ENCODE measurements around the gene GCNT1. TPM values are rescaled to one million over a fixed set of nuclear protein-coding genes. Genes with fewer than 3 reads are reported as not detected.

Gene GCNT1
- total and polyA plus RNA-seq, 2 donors (not counting 1 experiment from before 2014, with no cell fraction given): 9.1 to 31.0 TPM

DNA sequence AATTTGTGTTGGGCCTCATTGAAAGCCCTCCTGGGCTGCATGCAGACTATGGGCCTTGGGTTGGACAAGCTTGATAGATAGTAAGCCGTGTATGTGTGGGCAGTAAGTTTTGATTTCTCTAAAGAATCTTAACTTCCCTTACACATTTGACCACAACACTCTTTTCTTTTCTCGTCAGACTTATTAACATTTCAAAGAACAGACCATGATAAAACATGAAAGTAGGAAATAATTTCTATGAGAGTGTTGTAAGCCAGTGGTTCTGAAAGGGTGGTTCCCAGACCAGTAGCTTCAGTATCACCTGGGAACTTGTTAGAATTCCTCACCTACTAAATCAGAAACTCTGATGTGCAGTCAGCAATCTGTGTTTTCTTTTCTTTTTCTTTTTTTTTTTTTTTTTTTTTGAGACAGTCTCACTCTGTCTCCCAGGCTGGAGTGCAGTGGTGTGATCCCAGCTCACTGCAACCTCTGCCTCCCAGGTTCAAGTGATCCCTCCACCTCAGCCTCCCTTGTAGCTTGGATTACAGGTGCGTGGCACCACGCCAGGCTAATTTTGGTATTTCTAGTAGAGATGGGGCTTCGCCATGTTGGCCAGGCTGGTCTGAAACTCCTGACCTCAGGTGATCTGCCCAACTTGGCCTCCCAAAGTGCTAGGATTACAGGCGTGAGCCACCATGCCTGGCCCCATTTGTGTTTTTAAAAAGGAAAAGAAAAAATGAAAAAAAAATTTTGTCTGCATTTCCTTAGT, 20.0 kb upstream of the GCNT1 start:
- no peak overlapping the region for H3K27ac ChIP-seq (ENCODE audit: low read length in 2 of 2)
- CTCF ChIA-PET: interaction anchor here (0.7 kb wide), 4 partner anchors 8 to 205 kb away, joined by 3 to 6 read pairs (median 3); no protein-coding TSS in a partner anchor
- no peaks in the 10 kb centered on the region for H3K9me3 Mint-ChIP-seq (ENCODE audit: insufficient read depth)

More for the DNA sequence above, 20.0 kb upstream of the GCNT1 start:
- Histone ChIP-seq H3K36me3 (replicated peaks in 1 of 2; ENCODE audit: control extremely low read depth in 1 of 2, control insufficient read depth in 1 of 2, extremely low read depth in 1 of 2, insufficient read depth in 2 of 2, low read length in 1 of 2) (no peaks in the 10 kb centered on the region), H3K4me2 (replicated peaks; ENCODE audit: low read depth, low read length, poor library complexity, severe bottlenecking) (no peak overlapping the region), H2AFZ (ENCODE audit: insufficient read depth, low read depth, low read length, poor library complexity, severe bottlenecking) (no peak overlapping the region), H3K9ac (ENCODE audit: low read length) (no peak overlapping the region), H4K20me1 (ENCODE audit: control insufficient read depth, insufficient read depth, low read length, poor library complexity, severe bottlenecking) (no peaks in the 10 kb centered on the region), H3K4me1 (ENCODE audit: control insufficient read depth in 2 of 2, insufficient read depth in 2 of 2, low read length in 2 of 2) (no peaks in the 10 kb centered on the region), H3K27me3 (replicated peaks in 1 of 4; ENCODE audit: control extremely low read depth in 1 of 4, control insufficient read depth in 3 of 4, insufficient read depth in 4 of 4, low read length in 3 of 4) (no peaks in the 10 kb centered on the region), H3K4me3 (ENCODE audit: control extremely low read depth in 1 of 5, extremely low read depth in 1 of 5, insufficient read depth in 1 of 5, low read depth in 2 of 5, low read length in 4 of 5) (no peak overlapping the region), H3K9me3 (ENCODE audit: control extremely low read depth in 1 of 3, control insufficient read depth in 2 of 3, insufficient read depth in 1 of 3, low read length in 2 of 3) (no peaks in the 10 kb centered on the region), H3K79me2 (ENCODE audit: control insufficient read depth, insufficient read depth, low read length) (no peaks in the 10 kb centered on the region)
- H3K27me3 Mint-ChIP-seq: no peaks in the 10 kb centered on the region
- peaks cover 2% of the 10 kb centered on the region for H3K4me1 Mint-ChIP-seq
- DNase-seq (no peak), ATAC-seq (ENCODE audit: low read depth) (no peak)
- no peak overlapping the region for H3K27ac Mint-ChIP-seq
- POLR2A ChIA-PET: no interaction called here
- WGBS (ENCODE audit: insufficient coverage): 91% methylated on average over 3 of the region's 6 CpGs
- no peak overlapping the region for H3K4me3 Mint-ChIP-seq
- TF ChIP-seq, protein P1, sequence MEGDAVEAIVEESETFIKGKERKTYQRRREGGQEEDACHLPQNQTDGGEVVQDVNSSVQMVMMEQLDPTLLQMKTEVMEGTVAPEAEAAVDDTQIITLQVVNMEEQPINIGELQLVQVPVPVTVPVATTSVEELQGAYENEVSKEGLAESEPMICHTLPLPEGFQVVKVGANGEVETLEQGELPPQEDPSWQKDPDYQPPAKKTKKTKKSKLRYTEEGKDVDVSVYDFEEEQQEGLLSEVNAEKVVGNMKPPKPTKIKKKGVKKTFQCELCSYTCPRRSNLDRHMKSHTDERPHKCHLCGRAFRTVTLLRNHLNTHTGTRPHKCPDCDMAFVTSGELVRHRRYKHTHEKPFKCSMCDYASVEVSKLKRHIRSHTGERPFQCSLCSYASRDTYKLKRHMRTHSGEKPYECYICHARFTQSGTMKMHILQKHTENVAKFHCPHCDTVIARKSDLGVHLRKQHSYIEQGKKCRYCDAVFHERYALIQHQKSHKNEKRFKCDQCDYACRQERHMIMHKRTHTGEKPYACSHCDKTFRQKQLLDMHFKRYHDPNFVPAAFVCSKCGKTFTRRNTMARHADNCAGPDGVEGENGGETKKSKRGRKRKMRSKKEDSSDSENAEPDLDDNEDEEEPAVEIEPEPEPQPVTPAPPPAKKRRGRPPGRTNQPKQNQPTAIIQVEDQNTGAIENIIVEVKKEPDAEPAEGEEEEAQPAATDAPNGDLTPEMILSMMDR (IDR thresholded peaks at IDR 0.05): no peak
- TF ChIP-seq EZH2 (IDR thresholded peaks at IDR 0.05; ENCODE audit: borderline replicate concordance, insufficient read depth, low read depth, low read length, poor library complexity, severe bottlenecking): no peak
- intact Hi-C loops (cut with micrococcal nuclease): no loop called here
